NCI-H128 (cell line): ENCODE data around the gene CCDC78.

ENCODE experiments used
- DNase-seq: peaks from one replicate; lab custom pipeline; 2025; ENCODE audit not compliant: unreplicated experiment; lab: John Stamatoyannopoulos, UW

Gene CCDC78

GRCh38 chr16:679814-680624 is 46.2 kb downstream of the CCDC78 start, which contains the start of gene STUB1:
Gene STUB1 (plus strand): TSS chr16:680410. CDS start chr16:680526, 116 bp downstream.
- peak; percentile 25 for DNase-seq

DNA sequence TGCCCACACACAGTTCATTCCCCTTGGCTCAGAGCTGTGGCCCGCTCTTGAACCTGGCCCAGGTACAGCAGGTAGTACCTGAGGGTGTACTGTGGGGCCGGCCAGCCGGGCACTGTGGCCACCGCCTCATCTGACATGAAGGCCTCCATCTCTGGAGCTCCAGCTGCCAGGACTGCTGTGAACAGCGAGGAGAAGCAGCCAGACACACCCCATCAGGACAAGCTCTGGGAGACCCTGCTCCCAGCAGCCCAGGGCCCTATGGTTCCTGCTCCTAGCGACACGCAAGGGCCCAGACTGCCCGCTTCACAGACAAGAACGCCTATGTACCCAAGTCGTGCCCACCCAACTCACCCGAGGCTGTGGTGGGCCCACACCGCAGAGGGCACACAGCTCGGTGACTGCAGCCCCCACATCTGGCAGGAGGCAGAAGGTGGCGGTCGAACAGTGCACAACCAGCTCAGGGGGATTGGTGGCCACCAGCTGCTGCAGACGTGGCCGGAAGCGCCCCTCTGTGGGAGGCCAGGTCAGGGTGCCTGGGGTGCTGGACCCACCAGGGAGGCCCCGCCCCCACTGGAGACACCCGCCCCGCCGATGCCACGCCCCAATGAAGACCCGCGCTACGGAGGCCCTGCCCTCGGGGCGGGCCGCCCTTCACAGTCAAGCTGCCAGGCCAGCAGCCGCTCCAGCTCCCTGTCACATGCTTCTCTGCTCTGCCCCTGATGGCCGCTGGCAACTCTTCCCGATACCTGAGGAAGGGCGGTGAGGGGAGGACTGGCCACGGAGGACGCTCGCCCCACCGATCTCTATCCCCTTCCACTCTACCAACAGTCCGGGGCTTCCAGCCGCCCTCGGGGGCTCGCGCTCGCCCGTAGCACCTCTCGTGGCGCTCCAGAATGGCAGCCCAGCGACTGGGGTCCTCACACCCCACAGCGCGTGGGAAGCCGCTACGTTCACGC is 47.1 kb downstream of the CCDC78 start:
- peak; percentile 28 for DNase-seq

DNA sequence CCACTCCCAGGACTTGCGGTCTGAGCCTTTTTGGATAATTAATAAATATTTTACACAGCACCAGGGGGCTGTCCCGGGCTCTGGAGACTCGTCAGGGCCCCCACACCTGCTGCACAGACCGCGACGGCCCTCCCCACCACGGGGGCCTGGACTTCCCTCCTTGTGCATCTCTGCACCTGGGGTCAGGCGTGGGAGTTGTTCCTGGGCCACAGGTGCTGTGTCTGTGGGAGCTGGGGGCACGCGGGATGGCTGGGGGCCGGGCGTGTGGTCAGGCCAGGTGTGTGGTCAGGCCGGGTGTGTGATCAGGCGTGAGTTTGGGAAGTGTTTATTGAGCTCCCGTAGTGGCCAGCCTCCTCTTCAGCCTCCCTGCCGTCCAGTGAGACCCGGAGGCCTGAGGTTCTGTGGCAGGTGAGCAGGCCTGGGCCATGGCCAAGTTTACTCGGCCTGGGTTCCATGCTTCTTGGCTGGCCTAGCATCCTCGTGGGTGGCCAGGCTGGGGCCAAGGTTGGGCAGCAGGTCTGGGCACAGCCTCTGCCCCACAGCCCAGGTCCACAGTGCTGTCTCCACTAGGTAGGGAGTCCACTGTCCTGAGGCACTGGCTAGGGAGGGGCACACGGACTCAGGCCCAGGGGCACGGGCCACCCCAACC is 47.9 kb downstream of the CCDC78 start:
- DNase-seq = no peak

- DNase-seq = no peak
These were observed 48.7 kb downstream of the CCDC78 start for GRCh38 chr16:677316-678190.

GRCh38 chr16:676913-677312 is 49.3 kb downstream of the CCDC78 start:
- DNase-seq = peak; percentile 42

DNA sequence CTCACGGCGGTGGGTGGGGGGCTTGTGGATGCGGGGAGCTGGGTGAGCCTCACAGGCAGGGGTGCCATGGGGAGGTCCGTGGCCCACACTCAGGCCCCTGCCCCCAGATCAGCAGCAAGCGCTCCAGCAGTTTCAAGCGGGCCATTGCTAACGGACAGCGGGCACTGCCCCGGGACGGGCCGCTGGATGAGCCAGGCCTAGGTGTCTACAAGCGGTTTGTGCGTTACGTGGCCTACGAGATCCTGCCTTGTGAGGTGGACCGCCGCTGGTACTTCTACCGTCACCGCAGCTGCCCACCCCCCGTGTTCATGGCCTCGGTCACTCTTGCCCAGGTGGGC is 49.7 kb downstream of the CCDC78 start:
- no peak for DNase-seq

DNA sequence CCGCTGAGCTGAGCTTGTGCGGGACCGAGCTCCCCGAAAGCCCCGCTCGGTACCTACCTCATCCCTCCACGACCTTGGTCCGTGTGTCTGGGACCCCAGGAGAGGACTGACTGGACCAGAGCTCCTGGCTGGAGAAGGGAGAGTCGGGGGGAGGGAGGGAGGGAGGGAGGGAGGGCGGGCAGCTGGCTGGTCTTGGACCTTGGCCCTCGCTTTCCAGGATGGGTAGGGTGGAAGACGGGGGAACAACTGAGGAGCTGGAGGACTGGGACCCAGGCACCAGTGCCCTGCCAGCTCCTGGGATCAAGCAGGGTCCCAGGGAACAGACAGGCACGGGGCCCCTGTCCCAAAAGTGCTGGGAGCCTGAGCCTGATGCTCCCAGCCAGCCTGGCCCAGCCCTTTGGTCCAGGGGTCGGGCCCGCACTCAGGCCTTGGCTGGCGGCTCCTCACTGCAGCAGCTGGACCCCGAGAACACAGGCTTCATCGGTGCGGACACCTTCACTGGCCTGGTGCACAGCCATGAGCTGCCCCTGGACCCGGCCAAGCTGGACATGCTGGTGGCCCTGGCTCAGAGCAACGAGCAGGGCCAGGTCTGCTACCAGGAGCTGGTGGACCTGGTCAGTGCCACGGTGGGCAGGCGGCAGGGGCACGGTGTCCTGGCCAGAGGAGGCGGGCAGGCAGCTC is 50.2 kb downstream of the CCDC78 start:
- no peak for DNase-seq

DNA sequence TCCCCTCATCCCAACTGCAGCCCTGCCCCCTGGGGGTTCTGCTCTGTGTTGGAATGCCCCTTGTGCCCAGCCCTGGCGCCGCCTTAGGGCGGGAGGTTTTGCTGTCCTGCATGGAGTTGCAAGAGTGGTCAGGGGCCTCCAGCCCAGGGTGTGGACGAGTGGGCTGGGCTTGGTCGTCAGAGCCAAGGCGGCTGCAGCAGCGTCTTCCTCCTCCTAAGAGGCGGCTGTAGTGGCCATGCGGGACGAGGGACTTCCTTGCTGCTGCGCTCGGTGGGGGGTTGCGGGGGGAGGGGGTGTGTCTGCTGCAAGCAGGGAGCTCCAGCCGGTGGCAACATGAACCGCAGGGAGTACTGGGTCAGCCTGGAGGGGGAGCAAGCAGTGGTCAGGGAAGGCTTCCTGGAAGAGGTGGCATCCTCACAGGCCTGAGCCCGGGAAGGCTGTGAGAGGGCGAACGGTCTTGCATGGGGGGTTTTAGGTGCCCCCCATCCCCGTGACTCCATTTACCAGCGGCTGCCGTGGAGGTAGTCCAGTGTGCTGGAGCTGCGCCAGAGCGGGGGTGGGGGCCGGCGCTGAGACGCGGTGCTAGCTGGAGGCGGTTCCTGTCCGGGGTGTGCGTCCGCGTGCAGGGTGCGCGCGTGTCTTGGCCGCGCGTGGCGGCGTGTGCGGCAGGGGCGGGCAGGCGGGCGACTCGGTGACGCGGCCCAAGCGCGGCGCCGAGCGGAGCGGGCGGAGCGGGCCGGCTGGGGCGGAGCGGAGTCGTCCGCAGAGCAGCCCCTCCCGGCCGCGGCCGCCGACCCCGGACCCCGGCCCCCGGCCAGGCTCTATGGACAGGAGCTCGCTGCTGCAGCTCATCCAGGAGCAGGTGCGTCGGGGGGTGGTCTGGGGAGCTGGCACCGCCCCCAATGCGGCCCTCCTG is 51.0 kb downstream of the CCDC78 start, which contains the start of gene RHBDL1:
TSS of gene RHBDL1 (plus strand) at position 704 of the 916 bp plus-strand sequence. CDS start at position 824, 120 bp downstream.
- DNase-seq = no peak

DNA sequence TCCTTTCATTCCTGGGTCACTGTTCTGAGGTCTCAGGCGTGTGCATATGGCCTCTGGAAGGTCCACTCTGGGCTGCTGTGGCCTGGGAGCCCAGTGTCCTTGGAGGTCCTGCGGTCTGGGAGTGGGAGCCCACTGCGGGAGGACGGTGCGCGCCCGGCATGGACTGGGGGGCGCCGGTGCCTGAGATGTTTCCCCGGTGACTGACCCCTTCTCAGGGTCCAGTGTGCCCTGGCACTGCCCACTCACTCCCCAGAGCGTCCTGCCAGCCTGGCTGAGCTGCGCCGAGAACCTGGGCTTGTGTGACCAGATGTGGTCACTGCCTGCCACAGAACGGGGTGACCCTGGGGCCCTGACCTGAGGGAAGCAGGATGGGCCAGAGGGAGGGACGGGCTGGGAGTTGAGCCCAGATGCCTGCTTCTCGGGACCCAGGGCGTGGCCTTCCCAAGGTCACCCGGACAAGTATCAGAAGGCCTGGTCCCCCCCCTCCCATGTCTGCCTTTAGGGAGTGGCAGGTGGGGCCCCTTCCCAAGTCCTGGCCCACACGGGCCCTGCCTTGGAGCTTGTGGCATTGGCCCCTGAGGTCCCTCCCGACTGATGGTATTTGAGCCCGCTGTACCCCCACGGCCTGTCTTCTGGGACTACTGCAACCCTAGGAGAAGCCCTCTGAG is 51.9 kb downstream of the CCDC78 start:
- no peak for DNase-seq

DNA sequence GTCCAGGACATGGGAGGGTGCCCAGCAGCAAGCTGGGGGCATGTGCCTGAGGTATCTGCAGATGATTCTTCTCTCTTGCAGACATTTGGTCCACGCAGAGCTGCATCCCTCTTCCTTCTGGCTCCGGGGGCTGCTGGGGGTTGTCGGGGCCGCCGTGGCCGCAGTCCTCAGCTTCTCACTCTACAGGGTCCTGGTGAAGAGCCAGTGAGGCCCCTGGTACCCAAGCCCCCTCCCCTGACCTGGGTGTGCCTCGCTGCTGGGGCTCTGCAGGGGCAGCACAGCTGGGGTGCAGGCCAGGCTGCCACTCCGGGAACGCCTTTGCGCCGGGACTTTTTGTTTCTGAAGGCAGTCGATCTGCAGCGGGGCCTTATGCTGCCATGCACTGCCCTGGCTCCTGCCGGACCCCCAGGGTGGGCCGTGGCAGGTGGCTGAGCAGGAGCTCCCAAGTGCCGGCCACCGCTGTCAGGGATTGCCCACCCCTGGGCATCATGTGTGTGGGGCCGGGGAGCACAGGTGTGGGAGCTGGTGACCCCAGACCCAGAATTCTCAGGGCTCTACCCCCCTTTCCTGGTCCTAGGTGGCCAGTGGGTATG is 52.7 kb downstream of the CCDC78 start:
- no peak for DNase-seq

- DNase-seq = no peak
These were observed 53.4 kb downstream of the CCDC78 start for GRCh38 chr16:672851-673250.
